ENCODE measurements around the gene TYSND1. TPM values are rescaled to one million over a fixed set of nuclear protein-coding genes. Genes with fewer than 3 reads are reported as not detected.

Gene TYSND1
- total RNA-seq, 1 donor from 2014 or later = 14.7 TPM

Other genes with a start within 250 kb of the TYSND1 start
- gene MACROH2A2, start 93.9 kb downstream of the TYSND1 start, total RNA-seq = 2.9 and 4.3 TPM in 2 replicates
- gene AIFM2, start 13.9 kb downstream of the TYSND1 start, total RNA-seq = 3.1 and 3.7 TPM in 2 replicates
- 101 and 103 TPM in 2 replicates for gene SAR1A, start 23.8 kb upstream of the TYSND1 start, total RNA-seq
- gene PPA1, start 86.7 kb upstream of the TYSND1 start, total RNA-seq = 190 and 194 TPM in 2 replicates
- not detected in 2 replicates for gene NPFFR1, start 137.3 kb upstream of the TYSND1 start, total RNA-seq
- gene LRRC20, start 235.9 kb upstream of the TYSND1 start, total RNA-seq = 13.6 and 13.8 TPM in 2 replicates